HCT116 (cell line): ENCODE results near the gene EFNB2. TPM values are rescaled to one million over a fixed set of nuclear protein-coding genes. Genes with fewer than 3 reads are reported as not detected.

Source experiments
- ATAC-seq: fragments of 200-7000 bp; cut with Tn5 transposase; 2 replicates; pipeline ENCODE4 v1.9.1; 2020; ENCODE audit warnings: mild to moderate bottlenecking, moderate library complexity
- BruUV-seq: library from RNA; stranded (reverse); fragments of 400-500 nt; replicated peaks from 2 replicates; lab custom pipeline; 2021; lab: Mats Ljungman, UMichigan
- CTCF ChIA-PET: fragments of 300-600 bp; sonication (Branson Sonifier 250); formaldehyde crosslinking; loops from one replicate; lab custom pipeline; 2021; ENCODE audit warnings: antibody characterized with exemption; lab: Charles Lee
- POLR2A ChIA-PET: fragments of 300-600, 350-600 bp; sonication (Branson Sonifier 250); formaldehyde crosslinking; loops from one replicate; lab custom pipeline; 2021; ENCODE audit warnings: antibody characterized with exemption; lab: Charles Lee
- RAD21 ChIA-PET, 2 experiments: fragments of 300-600 bp; sonication (Branson Sonifier 250); formaldehyde crosslinking; loops; one replicate each; lab custom pipeline; 2023; ENCODE audit warnings: low total read pairs in 2 of 2; ENCODE audit not compliant: uncharacterized antibody in 2 of 2, unreplicated experiment in 2 of 2, low non-redundant PET in 1 of 2; lab: Charles Lee
- DNase-seq: peaks from one replicate; pipeline ENCODE4 v3.0.0-alpha.2; 2010; ENCODE audit warnings: low read depth, low spot score
- H2AFZ ChIP-seq: fragments of 200-600 bp; shearing (Covaris generic), sonication (generic); 2 replicates; pipeline ENCODE4 v1.6.1; 2017; ENCODE audit warnings: low read depth, mixed run types, mixed read lengths, antibody characterized with exemption, low read length; ENCODE audit not compliant: poor library complexity, severe bottlenecking
- H3K27ac ChIP-seq: 2 replicates; pipeline ENCODE4 v1.5.1; 2012; ENCODE audit warnings: low read depth, low read length
- H3K27me3 ChIP-seq: fragments of 200-600 bp; sonication (generic); 2 replicates; pipeline ENCODE4 v1.6.1; 2016; ENCODE audit warnings: mixed run types, low read length, mixed read lengths; ENCODE audit not compliant: insufficient read depth
- H3K36me3 ChIP-seq, 2 experiments: fragments of 200-500 bp in 1 of 2; fragments of 200-600 bp in 1 of 2; sonication (Bioruptor generic) in 1 of 2; sonication (generic) in 1 of 2; 2 replicates each; pipeline versions ENCODE4 v1.5.1 to v1.6.1; 2014 to 2016; ENCODE audit warnings: low read length in 2 of 2, inconsistent platforms in 1 of 2, mixed read lengths in 1 of 2, mixed run types in 1 of 2; ENCODE audit not compliant: insufficient read depth in 2 of 2, control insufficient read depth in 1 of 2
- H3K4me1 ChIP-seq, 2 experiments: fragments of 200-600 bp in 1 of 2; sonication (generic) in 1 of 2; 2 replicates each; pipeline versions ENCODE4 v1.5.1 to v1.6.1; 2012 to 2017; ENCODE audit warnings: low read length in 2 of 2, inconsistent platforms in 1 of 2, mild to moderate bottlenecking in 1 of 2, mixed read lengths in 1 of 2, mixed run types in 1 of 2, moderate library complexity in 1 of 2; ENCODE audit not compliant: insufficient read depth in 2 of 2, control insufficient read depth in 1 of 2
- H3K4me2 ChIP-seq: fragments of 200-600 bp; sonication (generic); 2 replicates; pipeline ENCODE4 v1.6.1; 2017; ENCODE audit warnings: mixed run types, low read length, mixed read lengths
- H3K4me3 ChIP-seq, 2 experiments: fragments of 200-600 bp in 1 of 2; sonication (generic) in 1 of 2; replicated peaks in 1 of 2; 2 replicates each; pipeline ENCODE4 v1.5.1; 2011 to 2016; ENCODE audit warnings: low read length in 2 of 2, control low read depth in 1 of 2, low read depth in 1 of 2, mild to moderate bottlenecking in 1 of 2, mixed read lengths in 1 of 2, mixed run types in 1 of 2
- H3K79me2 ChIP-seq: fragments of 200-600 bp; sonication (generic); 2 replicates; pipeline ENCODE4 v1.6.1; 2017; ENCODE audit warnings: mild to moderate bottlenecking, mixed run types, low read length, moderate library complexity, mixed read lengths; ENCODE audit not compliant: insufficient read depth
- H3K9ac ChIP-seq: fragments of 200-600 bp; sonication (generic); 2 replicates; pipeline ENCODE4 v1.6.1; 2016; ENCODE audit warnings: low read length, mixed read lengths
- H3K9me2 ChIP-seq: fragments of 200-600 bp; sonication (generic), shearing (Covaris generic); 2 replicates; pipeline ENCODE4 v1.6.1; 2017; ENCODE audit warnings: mixed run types, mild to moderate bottlenecking, moderate library complexity; ENCODE audit not compliant: insufficient read depth
- H3K9me3 ChIP-seq, 2 experiments: fragments of 200-500 bp in 1 of 2; fragments of 200-600 bp in 1 of 2; sonication (Bioruptor generic) in 1 of 2; sonication (generic) in 1 of 2; 2 replicates each; pipeline ENCODE4 v1.6.1; 2014 to 2017; ENCODE audit warnings: low read length in 2 of 2, mixed read lengths in 2 of 2, inconsistent platforms in 1 of 2, low read depth in 1 of 2, mild to moderate bottlenecking in 1 of 2, mixed run types in 1 of 2, moderate library complexity in 1 of 2; ENCODE audit not compliant: control insufficient read depth in 1 of 2, insufficient read depth in 1 of 2
- H4K20me1 ChIP-seq: fragments of 200-600 bp; sonication (generic), shearing (Covaris generic); 2 replicates; pipeline ENCODE4 v1.6.1; 2017; ENCODE audit warnings: mixed run types, mild to moderate bottlenecking, moderate library complexity; ENCODE audit not compliant: insufficient read depth
- CBX3 ChIP-seq: IDR thresholded peaks from 2 replicates; pipeline ENCODE4 v1.6.1; 2012; ENCODE audit warnings: low read depth
- CEBPB ChIP-seq: IDR thresholded peaks from 2 replicates; pipeline ENCODE4 v1.6.1; 2012; ENCODE audit warnings: low read depth
- CTCF ChIP-seq, 3 experiments: fragments of 200-600 bp in 1 of 3; sonication (generic) in 1 of 3; IDR thresholded peaks in 2 of 3; conservative IDR thresholded peaks in 1 of 3; 2 replicates each; pipeline ENCODE4 v1.5.1; 2012 to 2017; ENCODE audit warnings: low read depth in 2 of 3, low read length in 2 of 3, antibody characterized with exemption in 1 of 3, borderline replicate concordance in 1 of 3, control low read depth in 1 of 3, mild to moderate bottlenecking in 1 of 3, mixed read lengths in 1 of 3, mixed run types in 1 of 3, moderate library complexity in 1 of 3; ENCODE audit not compliant: insufficient read depth in 1 of 3
- ELF1 ChIP-seq: IDR thresholded peaks from 2 replicates; pipeline ENCODE4 v1.6.1; 2012; ENCODE audit warnings: low read depth, borderline replicate concordance
- EZH2 ChIP-seq: fragments of 200-600 bp; sonication (generic); IDR thresholded peaks from 2 replicates; pipeline ENCODE4 v1.6.1; 2017; ENCODE audit warnings: antibody characterized with exemption, mixed run types
- EZH2phosphoT487 ChIP-seq: fragments of 200-600 bp; IDR thresholded peaks from 2 replicates; pipeline ENCODE4 v1.6.1; 2018; ENCODE audit warnings: antibody characterized with exemption, borderline replicate concordance
- FOSL1 ChIP-seq: IDR thresholded peaks from 2 replicates; pipeline ENCODE4 v1.6.1; 2012; ENCODE audit warnings: low read depth
- MAX ChIP-seq: IDR thresholded peaks from 2 replicates; pipeline ENCODE4 v1.6.1; 2012
- POLR2A ChIP-seq: IDR thresholded peaks from 2 replicates; pipeline ENCODE4 v1.7.0; 2011; ENCODE audit warnings: borderline replicate concordance; ENCODE audit not compliant: insufficient read depth, insufficient read length; ENCODE audit errors: extremely low read depth
- POLR2AphosphoS5 ChIP-seq: IDR thresholded peaks from 2 replicates; pipeline ENCODE4 v1.6.1; 2011; ENCODE audit warnings: mild to moderate bottlenecking, low read depth, low read length, moderate library complexity
- RAD21 ChIP-seq: IDR thresholded peaks from 2 replicates; pipeline ENCODE4 v1.6.1; 2012; ENCODE audit warnings: low read depth, mild to moderate bottlenecking
- REST ChIP-seq: IDR thresholded peaks from 2 replicates; pipeline ENCODE4 v1.6.1; 2012; ENCODE audit warnings: low read depth
- SIN3A ChIP-seq: IDR thresholded peaks from 2 replicates; pipeline ENCODE4 v1.6.1; 2012; ENCODE audit warnings: low read depth
- SP1 ChIP-seq: IDR thresholded peaks from 2 replicates; pipeline ENCODE4 v1.6.1; 2012; ENCODE audit warnings: low read depth
- TCF7L2 ChIP-seq: IDR thresholded peaks from 2 replicates; pipeline ENCODE4 v1.7.0; 2011; ENCODE audit warnings: borderline replicate concordance, inconsistent platforms; ENCODE audit not compliant: insufficient read depth, insufficient read length; ENCODE audit errors: extremely low read depth
- YY1 ChIP-seq: IDR thresholded peaks from 2 replicates; pipeline ENCODE4 v1.6.1; 2011; ENCODE audit warnings: low read length, low read depth, moderate library complexity, mild to moderate bottlenecking; ENCODE audit not compliant: insufficient replicate concordance; ENCODE audit errors: extremely low read depth
- ZBTB33 ChIP-seq: IDR thresholded peaks from 2 replicates; pipeline ENCODE4 v1.6.1; 2011; ENCODE audit warnings: mild to moderate bottlenecking, low read length, moderate library complexity; ENCODE audit not compliant: insufficient replicate concordance; ENCODE audit errors: extremely low read depth
- ZFX ChIP-seq: fragments of 450-650 bp; IDR thresholded peaks from 2 replicates; pipeline ENCODE4 v1.6.1; 2017
- intact Hi-C: fragments of 100-400 bp; cut with micrococcal nuclease; formaldehyde crosslinking; loops from 2 replicates; pipeline ENCODE4 v1.10.0; 2022
- total RNA-seq: library from RNA; stranded (reverse); gene quantifications from one replicate; pipeline ENCODE4 v1.2.1, GENCODE V29; 2021; ENCODE audit not compliant: unreplicated experiment

Gene EFNB2
- total RNA-seq, 1 experiment from 2014 or later: 30.9 TPM

GRCh38 chr13:106530171-106530851 lies 5.2 kb downstream of the EFNB2 start:
- Histone ChIP-seq H3K27ac (no peak overlapping the region), H2AFZ (no peak overlapping the region), H3K4me2 (no peak overlapping the region), H4K20me1 (peaks cover 13% of the 10 kb centered on the region; the same call in 1 of the 2 replicates), H3K9me3 (no peaks in the 10 kb centered on the region), H3K27me3 (no peaks in the 10 kb centered on the region), H3K4me3 (no peak overlapping the region), H3K4me1 (peaks cover 10 to 21% of the 10 kb centered on the region in 2 experiments), H3K79me2 (peaks cover 95% of the 10 kb centered on the region), H3K36me3 (peaks cover 0 to 3% of the 10 kb centered on the region in 2 experiments; a peak in 2 of 4 replicates), H3K9me2 (no peaks in the 10 kb centered on the region), H3K9ac (no peak overlapping the region)
- ChIA-PET RAD21 (interaction anchor here in 1 of 2 experiments (1.0 kb wide), 1 partner anchor 181 kb away, joined by 3 read pairs; no protein-coding TSS in a partner anchor), CTCF (no interaction called here), POLR2A (no interaction called here)
- ATAC-seq (no peak), DNase-seq (no peak)
- TF ChIP-seq SIN3A (no peak), FOSL1 (no peak), MAX (no peak), POLR2A (no peak), RAD21 (no peak), EZH2 (no peak), EZH2phosphoT487 (no peak), ELF1 (no peak), TCF7L2 (no peak), ZFX (no peak), REST (no peak), YY1 (no peak), CEBPB (no peak), CBX3 (no peak), ZBTB33 (no peak), SP1 (no peak), CTCF (IDR thresholded peaks at IDR 0.05 in 2 of 3, conservative IDR thresholded peaks at IDR 0.05 in 1 of 3; ENCODE audit: borderline replicate concordance in 1 of 3, insufficient read depth in 1 of 3, low read depth in 2 of 3, low read length in 2 of 3) (no peak), POLR2AphosphoS5 (no peak)
- intact Hi-C loops: loop anchor here (5.0 to 10.0 kb wide), 6 partner anchors 433 to 1326 kb away; no protein-coding TSS in a partner anchor
- BruUV-seq: no TSS peak
